Immature natural killer cell (primary cell): ENCODE measurements around the gene KCNJ18. TPM values are rescaled to one million over a fixed set of nuclear protein-coding genes. Genes with fewer than 3 reads are reported as not detected.
"Not testable (repeated sequence)": the region's sequence is repeated elsewhere in the genome, so short reads cannot be mapped to it uniquely, and the experiment has no call there.

Source experiments
- DNase-seq, 3 donors: peaks; one replicate each; pipeline ENCODE4 v3.0.0; 2022; ENCODE audit warnings: mixed read lengths in 1 of 3
- H3K27ac Mint-ChIP-seq, 6 donors: one replicate each; pipeline ENCODE4 v1.8.0; 2020; ENCODE audit warnings: mixed read lengths in 6 of 6, mild to moderate bottlenecking in 5 of 6, inconsistent platforms in 4 of 6, moderate library complexity in 3 of 6
- H3K27me3 Mint-ChIP-seq, 3 donors: one replicate each; pipeline ENCODE4 v1.8.0; 2020 to 2021; ENCODE audit warnings: low read depth in 3 of 3, mild to moderate bottlenecking in 3 of 3, mixed read lengths in 3 of 3, moderate library complexity in 3 of 3, inconsistent platforms in 1 of 3
- H3K36me3 Mint-ChIP-seq, 3 donors: one replicate each; pipeline ENCODE4 v1.8.0; 2020; ENCODE audit warnings: mixed read lengths in 3 of 3, inconsistent platforms in 2 of 3, mild to moderate bottlenecking in 2 of 3
- H3K4me1 Mint-ChIP-seq, 2 donors: one replicate each; pipeline ENCODE4 v1.8.0; 2020; ENCODE audit warnings: inconsistent platforms in 2 of 2, mild to moderate bottlenecking in 2 of 2, mixed read lengths in 2 of 2, moderate library complexity in 1 of 2
- H3K4me3 Mint-ChIP-seq, 5 donors: one replicate each; pipeline ENCODE4 v1.8.0; 2020; ENCODE audit warnings: mild to moderate bottlenecking in 5 of 5, mixed read lengths in 5 of 5, inconsistent platforms in 3 of 5, moderate library complexity in 3 of 5
- H3K9me3 Mint-ChIP-seq, 6 donors: one replicate each; pipeline ENCODE4 v1.8.0; 2020; ENCODE audit warnings: mild to moderate bottlenecking in 6 of 6, mixed read lengths in 6 of 6, inconsistent platforms in 4 of 6, moderate library complexity in 3 of 6
- polyA plus RNA-seq, 3 donors: library from polyadenylated mRNA; unstranded; fragments of 300-500 nt; fragmentation: Illumina TruSeq; gene quantifications; one replicate each; pipeline ENCODE4 v1.2.3, GENCODE V29; 2021

The KCNJ18 gene
- polyA plus RNA-seq, 3 donors from 2014 or later = not detected

GRCh38 chr17:21676281-21677111, 15.8 kb upstream of the KCNJ18 start:
- no peak overlapping the region for H3K27ac Mint-ChIP-seq
- DNase-seq = no peak
- H3K36me3 Mint-ChIP-seq = no peaks in the 10 kb centered on the region
- H3K4me3 Mint-ChIP-seq = peak overlapping the region in 1 of 5 donors; percentile 31
- H3K27me3 Mint-ChIP-seq = peaks cover 0 to 4% (median 0%) of the 10 kb centered on the region in 3 donors
- peaks cover 11 to 36% (median 20%) of the 10 kb centered on the region in 6 donors for H3K9me3 Mint-ChIP-seq
- H3K4me1 Mint-ChIP-seq = no peaks in the 10 kb centered on the region

- no peaks in the 10 kb centered on the region for H3K4me1 Mint-ChIP-seq
- peaks cover 0 to 4% (median 0%) of the 10 kb centered on the region in 3 donors for H3K27me3 Mint-ChIP-seq
- no peak overlapping the region for H3K27ac Mint-ChIP-seq
- H3K36me3 Mint-ChIP-seq = no peaks in the 10 kb centered on the region
- H3K4me3 Mint-ChIP-seq = no peak overlapping the region
- no peak for DNase-seq
- peaks cover 10 to 36% (median 18%) of the 10 kb centered on the region in 6 donors for H3K9me3 Mint-ChIP-seq
Measured at GRCh38 chr17:21677126-21677910, 15.0 kb upstream of the KCNJ18 start.

GRCh38 chr17:21677911-21678310, 14.4 kb upstream of the KCNJ18 start:
- peaks cover 10 to 36% (median 18%) of the 10 kb centered on the region in 6 donors for H3K9me3 Mint-ChIP-seq
- H3K27ac Mint-ChIP-seq = no peak overlapping the region
- no peak for DNase-seq
- no peaks in the 10 kb centered on the region for H3K36me3 Mint-ChIP-seq
- peaks cover 0 to 4% (median 0%) of the 10 kb centered on the region in 3 donors for H3K27me3 Mint-ChIP-seq
- no peaks in the 10 kb centered on the region for H3K4me1 Mint-ChIP-seq
- H3K4me3 Mint-ChIP-seq = no peak overlapping the region

- no peak overlapping the region for H3K4me3 Mint-ChIP-seq
- H3K27me3 Mint-ChIP-seq = peaks cover 0 to 4% (median 0%) of the 10 kb centered on the region in 3 donors
- H3K27ac Mint-ChIP-seq = no peak overlapping the region
- no peaks in the 10 kb centered on the region for H3K36me3 Mint-ChIP-seq
- peaks cover 8 to 31% (median 14%) of the 10 kb centered on the region in 6 donors for H3K9me3 Mint-ChIP-seq
- DNase-seq = no peak
- H3K4me1 Mint-ChIP-seq = no peaks in the 10 kb centered on the region
Measured at GRCh38 chr17:21678393-21679081, 13.8 kb upstream of the KCNJ18 start.

GRCh38 chr17:21679256-21680146, 12.8 kb upstream of the KCNJ18 start:
- no peak overlapping the region for H3K4me3 Mint-ChIP-seq
- no peak for DNase-seq
- H3K27me3 Mint-ChIP-seq = peaks cover 0 to 4% (median 0%) of the 10 kb centered on the region in 3 donors
- no peaks in the 10 kb centered on the region for H3K4me1 Mint-ChIP-seq
- H3K9me3 Mint-ChIP-seq = peaks cover under 1 to 26% (median 13%) of the 10 kb centered on the region in 6 donors
- H3K36me3 Mint-ChIP-seq = no peaks in the 10 kb centered on the region
- no peak overlapping the region for H3K27ac Mint-ChIP-seq

GRCh38 chr17:21680366-21680765, 12.0 kb upstream of the KCNJ18 start:
- Mint-ChIP-seq H3K9me3 (peaks cover 0 to 25% (median 13%) of the 10 kb centered on the region in 6 donors), H3K4me1 (no peaks in the 10 kb centered on the region), H3K27me3 (peaks cover 0 to 4% (median 0%) of the 10 kb centered on the region in 3 donors), H3K27ac (no peak overlapping the region), H3K36me3 (no peaks in the 10 kb centered on the region), H3K4me3 (no peak overlapping the region)
- no peak for DNase-seq

- H3K4me1 Mint-ChIP-seq, H3K4me3 Mint-ChIP-seq, H3K27me3 Mint-ChIP-seq, H3K36me3 Mint-ChIP-seq, H3K27ac Mint-ChIP-seq, DNase-seq: not testable (repeated sequence)
- peaks cover 0 to 20% (median 13%) of the 10 kb centered on the region in 6 donors for H3K9me3 Mint-ChIP-seq
Measured at GRCh38 chr17:21680850-21681351, 11.4 kb upstream of the KCNJ18 start.

GRCh38 chr17:21681576-21681975, 10.7 kb upstream of the KCNJ18 start:
- H3K27me3 Mint-ChIP-seq, DNase-seq, H3K4me1 Mint-ChIP-seq, H3K4me3 Mint-ChIP-seq, H3K36me3 Mint-ChIP-seq, H3K27ac Mint-ChIP-seq: not testable (repeated sequence)
- peaks cover 0 to 18% (median 12%) of the 10 kb centered on the region in 6 donors for H3K9me3 Mint-ChIP-seq

- H3K9me3 Mint-ChIP-seq = peaks cover 0 to 16% (median 11%) of the 10 kb centered on the region in 6 donors
- H3K4me3 Mint-ChIP-seq, H3K4me1 Mint-ChIP-seq, H3K36me3 Mint-ChIP-seq, H3K27me3 Mint-ChIP-seq, H3K27ac Mint-ChIP-seq, DNase-seq: not testable (repeated sequence)
Measured at GRCh38 chr17:21682130-21682529, 10.2 kb upstream of the KCNJ18 start.

GRCh38 chr17:21683142-21683712, 9.1 kb upstream of the KCNJ18 start:
- not testable (repeated sequence) for H3K36me3 Mint-ChIP-seq, DNase-seq, H3K4me1 Mint-ChIP-seq, H3K27ac Mint-ChIP-seq, H3K27me3 Mint-ChIP-seq, H3K4me3 Mint-ChIP-seq
- H3K9me3 Mint-ChIP-seq = peaks cover 0 to 10% (median 5%) of the 10 kb centered on the region in 6 donors

GRCh38 chr17:21683897-21684296, 8.4 kb upstream of the KCNJ18 start:
- not testable (repeated sequence) for H3K4me3 Mint-ChIP-seq, H3K27ac Mint-ChIP-seq, DNase-seq, H3K4me1 Mint-ChIP-seq, H3K36me3 Mint-ChIP-seq, H3K9me3 Mint-ChIP-seq, H3K27me3 Mint-ChIP-seq

- not testable (repeated sequence) for DNase-seq, H3K27ac Mint-ChIP-seq, H3K27me3 Mint-ChIP-seq, H3K36me3 Mint-ChIP-seq, H3K4me1 Mint-ChIP-seq, H3K9me3 Mint-ChIP-seq, H3K4me3 Mint-ChIP-seq
Measured at GRCh38 chr17:21684384-21684783, 7.9 kb upstream of the KCNJ18 start.
